ENCODE results near the gene RLN3.

GRCh38 chr19:14062558-14062855, 34.6 kb downstream of the RLN3 start:
- no peak for TF ChIP-seq CREB1 (CRISPR knock-in tag; IDR thresholded peaks at IDR 0.05; ENCODE audit: low read depth)
- no peak for TF ChIP-seq CTCF (conservative IDR thresholded peaks at IDR 0.05; ENCODE audit: low read depth in 2 of 2)
- no peak for TF ChIP-seq POLR2AphosphoS5 (IDR thresholded peaks at IDR 0.05; ENCODE audit: low read depth)
- no peak for TF ChIP-seq EZH2phosphoT487 (IDR thresholded peaks at IDR 0.05; ENCODE audit: unreplicated experiment)
- no peak for TF ChIP-seq EZH2 (IDR thresholded peaks at IDR 0.05; ENCODE audit: low read depth, unreplicated experiment)
- TF ChIP-seq ETS1 (IDR thresholded peaks at IDR 0.05), result no peak
- TF ChIP-seq REST (IDR thresholded peaks at IDR 0.05; ENCODE audit: unreplicated experiment), result no peak
- TF ChIP-seq ZNF331 (CRISPR knock-in tag; IDR thresholded peaks at IDR 0.05; ENCODE audit: low read depth), result no peak
- TF ChIP-seq JUNB (IDR thresholded peaks at IDR 0.05; ENCODE audit: unreplicated experiment), result no peak
- no peak for TF ChIP-seq STAT1 (IDR thresholded peaks at IDR 0.05; ENCODE audit: unreplicated experiment)
